MM.1S (cell line): ENCODE results near the gene SLC51B.

ENCODE experiments used
- DNase-seq: peaks from one replicate; pipeline ENCODE4 v3.0.0-alpha.2; 2015
- H2AFZ ChIP-seq: fragments of 300-600 bp; sonication (generic); 2 replicates; pipeline ENCODE4 v1.6.0; 2016; ENCODE audit warnings: antibody characterized with exemption, low read length
- H3F3A ChIP-seq: fragments of 300-600 bp; sonication (generic); 2 replicates; pipeline ENCODE4 v1.6.1; 2016; ENCODE audit warnings: mild to moderate bottlenecking, antibody characterized with exemption, low read length, moderate library complexity, mixed read lengths; ENCODE audit not compliant: insufficient read depth
- H3K27ac ChIP-seq: fragments of 300-600 bp; sonication (generic); 2 replicates; pipeline ENCODE4 v1.5.1; 2016; ENCODE audit warnings: mild to moderate bottlenecking, low read length
- H3K27me3 ChIP-seq: fragments of 300-600 bp; sonication (generic); replicated peaks from 2 replicates; pipeline ENCODE4 v1.6.0; 2016; ENCODE audit warnings: low read length; ENCODE audit not compliant: insufficient read depth
- H3K36me3 ChIP-seq: fragments of 300-600 bp; sonication (generic); replicated peaks from 2 replicates; pipeline ENCODE4 v1.6.1; 2016; ENCODE audit warnings: mild to moderate bottlenecking, low read length, mixed read lengths; ENCODE audit not compliant: insufficient read depth
- H3K4me1 ChIP-seq: fragments of 300-600 bp; sonication (generic); 2 replicates; pipeline ENCODE4 v1.6.1; 2016; ENCODE audit warnings: low read length, mixed read lengths
- H3K4me2 ChIP-seq: fragments of 300-600 bp; sonication (generic); 2 replicates; pipeline ENCODE4 v1.6.0; 2016; ENCODE audit warnings: low read depth, low read length
- H3K4me3 ChIP-seq: fragments of 300-600 bp; sonication (generic); 2 replicates; pipeline ENCODE4 v1.5.1; 2016; ENCODE audit warnings: low read length, mixed read lengths
- H3K79me2 ChIP-seq: fragments of 300-600 bp; sonication (generic); 2 replicates; pipeline ENCODE4 v1.6.1; 2016; ENCODE audit warnings: mixed run types, low read length, mixed read lengths
- H3K9ac ChIP-seq: fragments of 300-600 bp; sonication (generic); 2 replicates; pipeline ENCODE4 v1.6.1; 2016; ENCODE audit warnings: low read length, mixed read lengths
- H3K9me2 ChIP-seq: fragments of 300-600 bp; sonication (generic); replicated peaks from 2 replicates; pipeline ENCODE4 v1.6.1; 2016; ENCODE audit warnings: mild to moderate bottlenecking, low read length, mixed read lengths; ENCODE audit not compliant: insufficient read depth
- H3K9me3 ChIP-seq: fragments of 300-600 bp; sonication (generic); replicated peaks from 2 replicates; pipeline ENCODE4 v1.6.1; 2016; ENCODE audit warnings: mild to moderate bottlenecking, low read length, mixed read lengths; ENCODE audit not compliant: insufficient read depth
- H4K20me1 ChIP-seq: fragments of 300-600 bp; sonication (generic); 2 replicates; pipeline ENCODE4 v1.6.1; 2016; ENCODE audit warnings: mild to moderate bottlenecking, low read length, moderate library complexity, mixed read lengths; ENCODE audit not compliant: insufficient read depth
- CTCF ChIP-seq: fragments of 300-600 bp; sonication (generic); IDR thresholded peaks from 2 replicates; pipeline ENCODE4 v1.5.1; 2016; ENCODE audit warnings: antibody characterized with exemption, low read length, mixed read lengths
- EZH2 ChIP-seq: fragments of 300-600 bp; sonication (generic); optimal IDR thresholded peaks from 2 replicates; pipeline ENCODE3; 2017; ENCODE audit warnings: low read depth, mild to moderate bottlenecking, antibody characterized with exemption, low read length, mixed read lengths
- EZH2phosphoT487 ChIP-seq: fragments of 300-600 bp; sonication (generic); IDR thresholded peaks from 2 replicates; pipeline ENCODE4 v1.6.1; 2018; ENCODE audit warnings: antibody characterized with exemption, low read length

The SLC51B gene

GRCh38 chr15:65038836-65039235 is 6.4 kb upstream of the SLC51B start:
- H4K20me1 ChIP-seq, result no peaks in the 10 kb centered on the region
- no peak for TF ChIP-seq CTCF
- H3K36me3 ChIP-seq, result no peaks in the 10 kb centered on the region
- H2AFZ ChIP-seq, result no peak overlapping the region
- no peak for DNase-seq
- no peaks in the 10 kb centered on the region for H3F3A ChIP-seq
- H3K4me2 ChIP-seq, result no peak overlapping the region
- no peak overlapping the region for H3K27ac ChIP-seq
- no peaks in the 10 kb centered on the region for H3K27me3 ChIP-seq
- H3K9me3 ChIP-seq, result no peaks in the 10 kb centered on the region
- H3K9me2 ChIP-seq, result no peaks in the 10 kb centered on the region
- H3K4me1 ChIP-seq, result no peaks in the 10 kb centered on the region
- H3K79me2 ChIP-seq, result no peaks in the 10 kb centered on the region
- H3K9ac ChIP-seq, result no peak overlapping the region
- no peak overlapping the region for H3K4me3 ChIP-seq

DNA sequence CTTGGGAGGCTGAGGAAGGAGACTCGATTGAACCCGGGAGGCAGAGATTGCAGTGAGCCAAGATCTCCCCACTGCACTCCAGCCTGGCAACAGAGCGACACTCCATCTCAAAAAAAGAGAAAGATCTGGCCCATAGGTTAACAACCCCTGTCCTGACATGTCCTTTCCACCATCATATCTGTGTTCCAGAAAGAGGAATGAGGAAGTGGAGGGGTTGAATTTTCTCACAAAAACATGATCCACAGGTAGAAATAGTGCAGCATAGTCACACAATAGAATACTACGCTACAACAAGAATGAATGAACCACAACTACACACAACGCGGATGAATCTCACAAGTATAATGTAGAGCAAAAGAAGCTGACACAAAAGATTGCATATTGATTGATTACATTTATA is 4.7 kb upstream of the SLC51B start:
- H3K27ac ChIP-seq, result no peak overlapping the region
- no peak overlapping the region for H3K4me3 ChIP-seq
- no peak for DNase-seq
- H4K20me1 ChIP-seq, result no peaks in the 10 kb centered on the region
- no peaks in the 10 kb centered on the region for H3K4me1 ChIP-seq
- TF ChIP-seq EZH2phosphoT487 (no peak), EZH2 (no peak), CTCF (no peak)
- H3K27me3 ChIP-seq, result no peaks in the 10 kb centered on the region
- no peaks in the 10 kb centered on the region for H3K79me2 ChIP-seq
- H2AFZ ChIP-seq, result no peak overlapping the region
- no peak overlapping the region for H3K9ac ChIP-seq
- no peaks in the 10 kb centered on the region for H3K9me2 ChIP-seq
- H3F3A ChIP-seq, result no peaks in the 10 kb centered on the region
- H3K4me2 ChIP-seq, result no peak overlapping the region
- H3K36me3 ChIP-seq, result no peaks in the 10 kb centered on the region
- H3K9me3 ChIP-seq, result no peaks in the 10 kb centered on the region

DNA sequence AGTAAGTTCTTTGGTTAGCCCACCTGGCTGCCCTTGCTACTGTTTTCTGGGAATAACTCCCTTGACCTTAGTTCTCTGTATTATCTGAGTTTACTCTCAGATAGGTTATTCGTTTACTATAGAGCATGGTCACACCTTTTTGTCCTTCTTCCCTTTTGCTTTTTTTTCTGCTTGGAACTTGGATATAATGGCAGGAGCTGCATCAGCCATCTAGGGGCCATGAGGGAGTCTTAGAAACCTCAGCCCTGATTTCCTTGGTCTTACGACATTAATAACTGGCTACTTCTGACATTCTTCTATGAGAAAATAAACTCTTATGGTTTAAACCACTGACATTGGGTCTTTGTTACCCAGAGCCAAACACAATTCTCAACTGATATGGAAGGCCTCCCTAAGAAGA is 3.4 kb upstream of the SLC51B start:
- Histone ChIP-seq H3K9me2 (no peaks in the 10 kb centered on the region), H3K4me2 (no peak overlapping the region), H2AFZ (no peak overlapping the region), H3F3A (no peaks in the 10 kb centered on the region), H3K4me3 (no peak overlapping the region), H3K27me3 (no peaks in the 10 kb centered on the region), H4K20me1 (no peaks in the 10 kb centered on the region), H3K36me3 (no peaks in the 10 kb centered on the region), H3K79me2 (no peaks in the 10 kb centered on the region), H3K4me1 (no peaks in the 10 kb centered on the region), H3K9me3 (no peaks in the 10 kb centered on the region), H3K9ac (no peak overlapping the region), H3K27ac (no peak overlapping the region)
- no peak for TF ChIP-seq CTCF
- no peak for TF ChIP-seq EZH2
- TF ChIP-seq EZH2phosphoT487, result no peak
- no peak for DNase-seq
